Right ventricle myocardium inferior (tissue), 1 donor: ENCODE results near the gene CEP85. TPM values are rescaled to one million over a fixed set of nuclear protein-coding genes. Genes with fewer than 3 reads are reported as not detected.
A peak's percentile ranks its signal among the peaks of the same experiment; 100 is the strongest.
"Not testable (repeated sequence)": the region's sequence is repeated elsewhere in the genome, so short reads cannot be mapped to it uniquely, and the experiment has no call there.

Experiments used
- ATAC-seq: fragments of 200-7000 bp; cut with Tn5 transposase; one replicate; pipeline ENCODE4 v1.9.1; 2020; ENCODE audit warnings: mild to moderate bottlenecking, moderate library complexity
- DNase-seq: peaks from one replicate; pipeline ENCODE4 v3.0.0; 2021; ENCODE audit errors: missing footprints
- intact Hi-C: fragments of 100-400 bp; cut with DNase I; formaldehyde crosslinking; loops from one replicate; pipeline ENCODE4 v1.11.0; 2022
- total RNA-seq: library from RNA; stranded (reverse); fragmentation: NEBNext Ultra II Directional; extraction: Animal tissue kit (Norgen Biotek cat#: 25700); gene quantifications from one replicate; pipeline ENCODE4 v1.2.1, GENCODE V29; 2021
- donor health status: DM: no; HTN: yes; CAD: no; lungs with severe emphysema.

CEP85 gene
- total RNA-seq, 1 donor from 2014 or later: 73.6 TPM

DNA sequence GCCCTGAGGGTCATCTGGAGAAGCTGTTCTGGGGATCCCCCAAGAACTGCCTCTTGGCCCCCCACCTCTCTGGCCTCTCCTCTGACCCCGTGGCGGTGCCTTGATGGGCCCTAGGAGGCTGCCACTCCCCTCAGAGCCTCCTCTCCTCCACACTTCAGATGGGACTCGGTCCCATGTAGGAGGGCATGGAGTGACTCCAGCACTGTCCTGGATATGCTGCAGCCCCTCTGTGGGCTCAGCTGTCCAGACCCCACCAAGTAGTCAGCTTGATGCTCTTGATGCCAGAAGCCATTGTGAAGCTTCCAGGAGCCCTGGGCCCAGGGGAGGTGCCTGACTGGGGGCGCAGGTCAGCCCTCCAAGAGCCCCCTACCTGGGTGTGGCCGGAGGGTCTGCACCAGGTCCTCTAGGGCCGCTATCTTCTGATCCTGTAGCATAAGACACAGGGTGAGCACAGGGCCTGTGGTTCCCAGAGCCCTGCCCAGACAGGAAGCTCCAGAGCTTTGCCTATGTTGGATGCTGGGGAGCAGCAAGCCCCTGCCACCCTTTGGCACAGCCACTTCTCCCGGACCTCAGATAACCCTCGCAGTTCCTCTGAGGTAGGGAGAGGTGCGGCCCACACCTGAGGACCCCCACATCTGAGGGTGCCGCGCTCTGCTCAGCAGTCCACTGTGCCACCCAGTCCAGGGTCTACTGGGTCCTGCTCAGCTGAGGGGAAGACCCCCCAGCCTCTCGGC is 63.2 kb downstream of the CEP85 start:
- ATAC-seq (no peak), DNase-seq (no peak)
- intact Hi-C loops: no loop called here

DNA sequence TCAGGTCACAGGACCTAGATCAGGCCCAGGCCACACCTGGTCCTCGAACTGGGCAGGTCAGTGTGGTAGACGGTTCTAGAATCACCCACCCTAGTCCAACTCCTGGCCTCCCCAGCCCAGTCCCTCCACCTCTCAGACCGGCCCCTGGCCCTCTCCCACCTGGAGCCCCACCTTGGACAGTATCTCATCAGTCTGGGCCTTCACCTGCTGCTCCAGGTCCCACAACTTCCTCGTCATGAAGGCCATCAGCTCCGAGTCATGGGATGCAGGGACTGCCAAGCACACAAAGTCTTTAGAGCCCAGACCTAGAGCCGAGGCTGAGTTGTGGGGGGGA is 63.8 kb downstream of the CEP85 start:
- intact Hi-C loops: no loop called here
- ATAC-seq (no peak), DNase-seq (no peak)

DNA sequence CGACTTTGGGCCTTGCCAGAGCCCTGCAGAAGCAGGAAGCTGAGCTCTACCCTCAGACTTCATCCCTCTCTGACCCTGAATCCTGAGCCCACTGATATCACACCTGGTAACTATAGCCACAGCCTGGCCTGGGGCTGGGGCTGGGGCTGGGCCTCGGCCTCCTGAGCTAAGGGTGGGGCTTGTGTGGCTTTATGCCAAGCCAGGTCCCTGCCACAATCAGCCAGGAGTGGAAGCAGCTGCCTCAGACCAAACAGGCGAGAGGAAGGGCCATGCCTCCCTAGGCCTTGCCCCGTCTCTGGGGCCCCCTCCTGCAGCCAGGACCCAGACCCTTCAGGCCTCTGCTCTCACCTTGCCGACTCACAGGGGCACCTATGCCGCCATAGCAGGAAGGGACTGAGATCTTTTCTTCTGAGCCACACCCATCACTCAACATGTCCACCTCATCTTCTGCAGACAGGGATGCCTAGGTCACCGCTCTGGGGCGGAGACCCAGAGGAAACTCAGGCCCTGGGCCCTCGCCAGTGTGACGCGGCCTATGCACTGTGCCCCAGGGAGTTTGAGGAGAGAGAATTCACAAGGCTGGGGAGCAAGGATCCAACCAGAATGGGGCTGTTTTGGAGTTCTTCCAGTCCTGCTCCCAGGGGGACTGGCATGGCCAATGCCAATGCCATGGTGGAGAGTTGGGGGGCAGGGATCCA is 66.7 kb downstream of the CEP85 start:
- no peak for ATAC-seq
- intact Hi-C loops: no loop called here
- no peak for DNase-seq

DNA sequence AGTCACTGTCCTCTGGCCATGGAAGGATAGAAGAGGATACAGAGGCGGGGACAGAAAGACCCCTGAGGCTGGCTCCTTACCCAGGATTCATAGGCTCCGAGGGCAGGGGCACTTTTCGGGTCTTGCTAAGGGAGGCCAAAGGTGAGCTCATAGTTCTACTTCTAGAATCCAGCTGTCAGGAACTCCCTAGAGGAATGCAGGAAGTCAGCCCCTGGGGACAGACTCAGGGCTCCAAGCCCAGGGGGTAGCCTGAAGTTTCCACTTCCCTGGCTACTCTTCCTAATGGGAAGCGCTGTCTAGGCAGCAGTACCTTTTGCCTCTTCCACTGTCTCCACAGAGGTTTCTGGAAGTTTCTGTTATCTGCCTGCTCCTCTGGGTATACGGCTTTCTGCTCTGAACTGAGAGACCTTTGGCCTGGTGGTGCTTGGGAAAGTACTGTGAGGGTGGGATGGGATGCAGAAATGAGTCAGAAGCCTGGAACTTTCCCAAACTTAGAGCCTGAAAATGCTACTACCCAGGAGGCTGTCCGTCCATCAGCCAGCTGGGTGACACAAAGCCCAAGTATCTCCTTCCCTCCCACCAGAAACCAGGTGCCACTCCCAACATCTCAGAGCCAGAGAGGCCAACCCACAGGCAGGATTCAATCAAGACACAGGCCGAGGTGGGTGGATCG is 68.9 kb downstream of the CEP85 start:
- DNase-seq: no peak
- intact Hi-C loops: no loop called here
- ATAC-seq: peak; percentile 59

DNA sequence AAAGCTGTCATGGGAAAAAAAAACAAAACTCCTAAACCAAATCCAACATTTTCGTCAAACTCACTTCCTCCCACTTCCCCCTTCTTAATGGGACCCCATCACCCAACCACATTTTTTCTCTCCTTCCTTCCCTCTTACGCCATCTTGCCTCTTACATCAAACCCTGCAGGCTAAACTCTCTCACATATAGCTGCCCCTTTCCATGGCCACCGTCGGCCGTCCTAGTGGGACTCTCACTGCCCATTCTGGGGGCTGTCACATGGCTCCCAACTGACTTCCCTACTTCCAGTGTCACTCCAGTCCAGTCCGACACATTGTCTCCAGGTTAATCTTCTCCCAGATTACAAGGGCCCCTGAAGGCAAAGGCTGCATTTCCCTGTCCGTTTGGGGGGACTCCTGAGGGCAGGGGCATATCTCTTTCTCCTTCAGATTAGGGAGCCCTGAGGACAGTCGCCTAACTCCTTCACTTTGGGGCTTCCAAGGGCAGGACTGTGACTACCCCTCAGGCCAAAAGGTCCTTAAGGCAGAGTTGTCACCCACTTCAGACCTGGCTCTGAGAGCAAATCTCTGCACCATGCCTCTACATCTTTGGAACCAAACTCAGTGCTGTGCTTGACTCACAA is 71.8 kb downstream of the CEP85 start:
- ATAC-seq (no peak), DNase-seq (no peak)
- intact Hi-C loops: no loop called here

DNA sequence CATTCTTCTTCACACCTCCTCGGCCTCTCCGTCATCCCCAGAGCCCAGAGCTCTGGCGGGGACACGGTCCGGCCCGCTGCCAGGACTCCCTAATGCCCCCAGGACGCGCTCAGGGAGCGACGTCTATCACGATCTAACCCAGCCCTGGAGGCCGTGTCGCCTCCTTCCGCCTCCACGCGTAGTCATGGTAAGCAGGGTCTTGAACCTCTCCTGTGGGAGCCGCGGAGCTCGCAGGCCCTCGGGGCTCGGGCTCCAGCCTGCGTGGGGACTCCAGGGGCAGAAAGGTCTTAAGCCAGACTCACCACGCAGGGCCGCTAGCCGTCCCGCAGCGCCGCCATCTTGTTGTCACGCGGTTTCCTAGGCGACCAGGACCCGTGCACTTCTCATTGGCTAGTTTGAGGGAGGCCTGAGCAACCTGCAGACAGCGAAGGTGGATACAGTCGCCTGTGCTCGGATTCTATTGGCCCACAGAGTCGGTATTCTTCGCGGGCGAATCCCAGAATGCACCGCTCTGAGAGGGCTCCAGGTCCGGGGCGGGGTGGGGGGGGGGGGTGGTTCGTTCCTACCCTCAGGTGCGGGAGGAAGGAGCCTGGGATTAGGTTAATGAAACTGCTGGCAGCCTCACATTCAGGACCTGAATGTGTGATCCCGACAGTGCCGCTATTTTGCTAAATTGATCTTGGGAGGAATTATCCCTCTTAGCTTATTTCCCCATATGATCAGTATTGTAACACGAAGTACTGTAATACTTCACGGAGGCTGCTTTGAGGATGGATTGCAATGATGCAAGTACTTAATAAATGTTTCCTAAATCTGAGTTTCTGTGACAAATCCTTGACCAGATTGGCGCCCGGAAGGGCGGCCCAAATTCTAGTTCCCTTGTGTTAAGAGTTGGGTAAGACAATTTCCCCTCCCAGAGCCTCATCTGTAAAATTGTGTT is 72.6 kb downstream of the CEP85 start, which contains the start of gene UBXN11:
UBXN11 (minus strand) TSS at position 347 of the 940 bp plus-strand sequence. CDS start 3,753 bp downstream, outside the sequence.
- peak; percentile 96 for DNase-seq
- intact Hi-C loops: no loop called here

DNA sequence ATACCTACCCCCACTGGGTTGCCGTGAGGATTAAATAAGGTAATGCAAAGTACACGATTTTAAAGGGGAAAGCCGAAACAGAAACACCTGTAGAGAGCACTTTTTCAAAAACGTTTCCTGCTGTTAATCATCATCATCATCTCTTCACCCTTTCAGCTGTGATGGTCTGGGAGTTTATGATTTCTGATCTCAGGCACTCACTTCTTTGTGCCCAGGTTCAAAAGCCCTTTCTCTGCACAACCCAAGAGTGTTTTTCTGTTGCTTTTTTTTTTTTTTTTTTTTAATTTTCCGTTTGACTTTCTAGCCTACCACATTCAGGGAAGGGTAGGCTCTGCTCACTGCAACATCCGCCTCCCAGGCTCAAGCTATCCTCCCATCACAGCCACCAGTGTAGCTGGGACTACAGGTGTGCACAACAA is 73.4 kb downstream of the CEP85 start:
- intact Hi-C loops: no loop called here
- no peak for DNase-seq
- no peak for ATAC-seq

More for the DNA sequence above, 72.6 kb downstream of the CEP85 start, which contains the start of gene UBXN11:
- ATAC-seq: peak; percentile 94

DNA sequence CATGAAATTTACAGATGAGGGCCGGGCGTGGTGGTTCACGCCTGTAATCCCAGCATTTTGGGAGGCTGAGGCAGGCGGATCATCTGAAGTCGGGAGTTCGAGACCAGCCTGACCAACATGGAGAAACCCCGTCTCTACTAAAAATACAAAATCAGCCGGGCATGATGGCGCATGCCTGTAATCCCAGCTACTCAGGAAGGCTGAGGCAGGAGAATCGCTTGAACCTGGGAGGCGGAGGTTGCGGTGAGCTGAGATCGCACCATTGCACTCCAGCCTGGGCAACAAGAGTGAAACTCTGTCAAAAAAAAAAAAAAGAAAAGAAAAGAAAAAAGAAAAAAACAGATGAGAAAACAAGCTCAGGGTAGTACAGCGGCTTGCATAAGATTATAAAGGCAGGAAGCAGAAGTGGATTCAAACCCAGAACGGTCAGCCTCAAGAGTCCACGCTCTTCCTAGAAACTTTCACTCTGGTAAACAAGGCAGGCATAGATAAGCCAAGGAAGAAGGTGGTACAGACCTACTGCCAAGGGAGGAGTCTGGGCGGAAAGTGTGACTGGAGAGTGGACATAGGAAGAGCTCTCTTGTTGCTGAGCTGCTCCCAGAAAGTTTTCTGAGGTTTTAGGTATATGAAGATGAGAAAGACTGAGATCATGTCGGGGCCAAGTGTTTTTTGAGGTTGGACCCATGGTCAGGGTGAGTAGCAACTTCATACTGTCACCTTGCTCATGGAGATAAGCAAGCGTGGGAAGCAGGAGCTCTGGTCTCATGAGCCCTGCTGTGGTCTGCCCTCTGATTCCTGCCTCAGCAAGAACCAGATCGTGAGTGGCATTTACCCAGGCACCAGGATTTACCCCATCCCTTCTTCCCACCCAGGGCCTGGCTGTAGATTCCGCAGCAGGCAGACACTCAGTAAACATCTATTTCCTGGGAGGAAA is 74.2 kb downstream of the CEP85 start:
- intact Hi-C loops, DNase-seq, ATAC-seq: not testable (repeated sequence)

DNA sequence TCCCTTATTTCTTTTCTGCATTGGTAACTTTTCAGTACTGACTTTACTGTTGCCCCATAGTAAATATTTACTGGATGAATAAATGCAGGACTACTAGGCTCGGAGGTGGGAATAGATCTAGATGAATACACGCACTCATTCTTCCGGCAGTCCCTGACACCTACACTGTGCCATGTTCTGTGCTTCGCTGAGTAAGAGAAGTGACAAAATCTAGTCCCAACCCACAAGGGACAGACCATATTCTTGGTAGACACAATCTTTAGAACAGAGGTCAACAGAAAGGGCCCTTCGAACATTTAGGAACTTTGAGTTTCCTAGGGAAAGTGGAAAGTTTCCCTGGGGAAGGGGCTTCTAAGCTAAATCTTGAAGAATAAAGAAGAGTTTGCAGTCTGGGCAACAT is 80.5 kb downstream of the CEP85 start:
- no peak for DNase-seq
- no peak for ATAC-seq
- intact Hi-C loops: no loop called here

DNA sequence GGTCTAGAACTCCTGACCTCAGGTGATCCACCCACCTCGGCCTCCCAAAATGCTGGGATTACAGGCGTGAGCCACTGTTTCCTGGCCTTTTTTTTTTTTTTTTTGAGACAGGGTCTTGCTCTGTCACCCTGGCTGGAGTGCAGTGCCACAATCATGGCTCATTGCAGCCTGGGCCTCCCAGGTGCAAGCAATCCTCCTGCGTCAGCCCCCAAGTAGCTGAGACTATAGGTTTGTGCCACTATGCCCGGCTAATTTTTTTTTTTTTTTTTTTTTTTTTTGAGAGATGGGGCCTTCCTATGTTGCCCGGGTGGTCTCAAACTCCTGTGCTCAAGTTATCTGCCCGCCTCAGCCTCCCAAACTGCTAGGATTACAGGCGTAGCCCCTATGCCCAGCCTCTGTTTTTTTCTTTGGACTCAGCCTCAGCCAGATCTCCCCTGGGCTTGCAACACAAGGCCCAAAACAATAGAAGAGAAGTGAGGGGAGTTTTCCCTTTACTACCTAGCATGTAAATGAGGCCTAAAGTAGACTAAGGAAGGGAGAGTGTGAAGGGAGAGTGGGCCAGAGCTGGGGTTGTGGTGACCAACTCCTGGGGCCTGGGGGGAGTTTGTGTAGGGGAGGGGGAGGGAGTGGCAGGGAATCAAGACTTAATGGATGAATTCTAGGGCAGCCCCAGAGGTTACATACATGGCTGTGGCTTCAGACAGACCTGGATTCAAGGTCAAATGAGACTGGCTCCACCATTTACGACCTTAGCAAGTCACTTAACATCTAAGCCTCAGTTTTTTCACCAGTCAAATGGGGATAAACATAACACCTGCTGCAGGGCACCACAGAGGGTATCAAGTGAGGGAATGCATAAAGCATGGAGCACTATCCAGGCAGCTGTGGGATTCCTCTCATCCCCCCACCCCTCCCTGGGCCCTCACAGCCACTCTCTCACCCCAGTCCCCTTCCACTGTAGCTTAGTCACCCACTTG is 82.2 kb downstream of the CEP85 start:
- ATAC-seq: no peak
- intact Hi-C loops: no loop called here
- no peak for DNase-seq

DNA sequence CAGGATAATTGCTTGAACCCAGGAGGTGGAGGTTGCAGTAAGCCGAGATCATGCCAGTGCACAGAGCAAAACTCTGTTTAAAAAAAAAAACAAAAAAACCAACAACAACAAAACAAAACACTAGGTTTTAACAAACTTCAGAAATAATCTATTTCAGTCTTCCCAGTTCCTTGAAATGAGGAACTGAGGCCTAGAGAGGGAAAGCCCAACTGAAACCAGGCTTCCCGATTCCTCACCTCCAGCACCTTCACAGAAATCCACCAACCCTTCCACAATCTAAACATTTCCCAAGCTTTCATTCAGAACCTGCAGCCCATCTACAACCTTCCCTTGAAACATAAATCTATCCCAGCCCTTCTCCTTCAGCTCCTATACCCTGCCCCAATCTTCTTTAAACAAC is 83.1 kb downstream of the CEP85 start:
- DNase-seq (no peak), ATAC-seq (no peak)
- intact Hi-C loops: no loop called here

DNA sequence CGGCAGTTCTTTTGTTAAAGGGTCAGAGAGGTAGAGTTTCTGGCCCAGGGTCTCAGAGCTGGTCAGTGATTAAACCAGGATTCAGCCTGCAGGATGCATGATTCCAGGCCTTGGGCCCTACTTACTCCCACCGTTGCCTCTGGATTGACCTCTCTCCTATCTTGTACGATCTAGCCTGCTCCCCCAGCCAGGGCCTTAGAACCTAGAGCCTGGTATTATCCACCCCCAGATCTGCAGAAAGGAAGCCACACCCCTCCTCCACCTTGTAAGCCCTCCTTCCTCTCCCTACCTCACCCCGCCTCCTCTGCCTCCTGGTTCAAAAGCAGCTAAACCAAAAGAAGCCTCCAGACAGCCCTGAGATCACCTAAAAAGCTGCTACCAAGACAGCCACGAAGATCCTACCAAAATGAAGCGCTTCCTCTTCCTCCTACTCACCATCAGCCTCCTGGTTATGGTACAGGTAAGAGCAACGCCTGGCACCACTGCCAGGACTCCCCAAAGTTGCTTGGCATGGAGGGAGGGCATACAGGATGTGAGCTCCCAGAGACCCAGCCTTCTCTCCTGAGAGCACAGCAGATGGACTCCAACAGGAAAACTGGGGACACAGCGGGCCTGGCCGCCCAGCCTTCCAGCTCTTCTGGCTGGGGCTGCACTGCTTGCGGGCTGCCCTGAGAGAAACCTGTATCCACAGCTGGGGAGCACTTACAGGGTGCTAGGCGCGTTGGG is 83.8 kb downstream of the CEP85 start, which contains the start of gene CD52:
CD52 (plus strand) TSS at position 347 of the 726 bp plus-strand sequence; CDS start at position 407, 60 bp downstream.
- intact Hi-C loops: no loop called here
- ATAC-seq (no peak), DNase-seq (no peak)

DNA sequence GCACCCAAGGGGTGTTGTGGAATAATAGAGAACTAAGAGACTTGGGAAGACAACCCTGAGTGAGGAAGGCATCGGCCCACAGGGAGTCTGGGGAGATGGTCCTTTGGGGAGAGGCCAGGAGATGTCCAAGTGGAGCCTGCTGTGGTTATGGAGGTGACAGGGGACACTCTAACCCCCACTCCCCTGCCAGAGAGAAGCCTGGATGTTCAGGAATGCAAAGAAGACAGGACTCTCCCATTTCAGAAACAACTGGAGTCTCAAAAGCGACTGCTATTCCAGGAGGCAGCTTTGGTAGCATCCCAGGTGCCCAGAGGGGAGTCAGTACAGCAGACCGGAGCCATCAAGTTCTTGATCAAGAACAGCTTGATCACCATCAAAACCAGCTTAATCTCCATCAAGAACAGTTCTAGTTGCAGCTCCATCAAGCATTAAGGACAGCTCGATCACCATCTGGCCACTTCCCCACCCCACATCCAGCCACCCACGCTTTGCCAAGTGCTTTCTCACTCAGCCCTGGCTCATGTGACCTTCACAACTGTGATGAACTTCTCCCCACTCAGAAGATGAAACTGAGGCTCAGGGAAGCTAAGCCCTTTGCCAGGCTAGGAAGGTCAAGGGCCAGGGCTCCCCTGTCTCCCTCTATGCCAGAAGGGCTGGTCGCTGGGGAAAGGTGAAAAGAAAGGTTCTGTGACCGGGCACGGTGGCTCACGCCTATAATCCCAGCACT is 84.5 kb downstream of the CEP85 start:
- intact Hi-C loops: no loop called here
- no peak for DNase-seq
- no peak for ATAC-seq

DNA sequence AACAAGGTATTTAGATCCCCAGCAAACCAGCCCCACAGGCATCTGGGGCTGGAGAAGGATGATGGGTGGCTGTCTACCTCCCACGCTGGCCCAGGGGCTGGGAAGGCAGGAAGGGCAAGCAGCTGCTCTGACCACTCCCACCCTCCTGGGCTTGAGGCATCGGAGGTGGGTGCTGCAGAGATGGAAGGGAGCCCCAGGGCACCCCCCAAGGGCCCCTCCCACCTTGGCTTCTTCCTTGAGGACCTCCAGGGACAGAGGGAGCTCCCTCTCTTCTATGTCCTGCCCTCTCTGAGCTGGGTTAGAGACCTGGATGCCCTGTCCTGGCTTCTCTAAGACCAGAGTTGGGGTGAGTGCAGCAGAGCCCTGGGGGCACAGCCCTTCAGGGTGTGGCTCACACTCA is 86.9 kb downstream of the CEP85 start:
- no peak for DNase-seq

More for the DNA sequence above, 86.9 kb downstream of the CEP85 start:
- intact Hi-C loops: loop anchor here (1.0 to 2.0 kb wide), 5 partner anchors 36 to 216 kb away; partner anchors contain the start of genes C1orf232, CEP85 and ZNF593
- peak; percentile 1 for ATAC-seq
